GM15510 (cell line): ENCODE data around the gene RNF17.

Experiments used
- POLR2A ChIP-seq: IDR thresholded peaks from 3 replicates; pipeline ENCODE4 v1.6.1; 2011; ENCODE audit warnings: borderline replicate concordance; ENCODE audit not compliant: insufficient read length; ENCODE audit errors: extremely low read depth

Gene RNF17

GRCh38 chr13:24763596-24764275, at the start of gene RNF17:
Gene RNF17 (plus strand): TSS chr13:24764169. CDS start chr13:24764204, 35 bp downstream.
- TF ChIP-seq POLR2A = no peak

- TF ChIP-seq POLR2A = no peak
Observed at GRCh38 chr13:24716011-24716410, 48.0 kb upstream of the RNF17 start.

- TF ChIP-seq POLR2A = no peak
Observed at GRCh38 chr13:24716446-24716845, 47.5 kb upstream of the RNF17 start.

- TF ChIP-seq POLR2A = no peak
Observed at GRCh38 chr13:24717217-24717616, 46.8 kb upstream of the RNF17 start.

GRCh38 chr13:24718192-24718965, 45.6 kb upstream of the RNF17 start:
- no peak for TF ChIP-seq POLR2A

GRCh38 chr13:24719139-24719538, 44.8 kb upstream of the RNF17 start:
- no peak for TF ChIP-seq POLR2A

GRCh38 chr13:24723206-24723605, 40.8 kb upstream of the RNF17 start:
- no peak for TF ChIP-seq POLR2A

GRCh38 chr13:24724714-24725113, 39.3 kb upstream of the RNF17 start:
- no peak for TF ChIP-seq POLR2A

GRCh38 chr13:24725379-24725778, 38.6 kb upstream of the RNF17 start:
- TF ChIP-seq POLR2A = no peak

GRCh38 chr13:24727731-24728601, 36.0 kb upstream of the RNF17 start:
- no peak for TF ChIP-seq POLR2A

- no peak for TF ChIP-seq POLR2A
Observed at GRCh38 chr13:24734950-24735349, 29.0 kb upstream of the RNF17 start.

- TF ChIP-seq POLR2A = no peak
Observed at GRCh38 chr13:24737042-24737441, 26.9 kb upstream of the RNF17 start.

- no peak for TF ChIP-seq POLR2A
Observed at GRCh38 chr13:24738366-24738847, 25.6 kb upstream of the RNF17 start.

GRCh38 chr13:24740014-24740890, 23.7 kb upstream of the RNF17 start:
- no peak for TF ChIP-seq POLR2A
